ENCODE measurements around the gene PLXDC2.

The PLXDC2 gene

DNA sequence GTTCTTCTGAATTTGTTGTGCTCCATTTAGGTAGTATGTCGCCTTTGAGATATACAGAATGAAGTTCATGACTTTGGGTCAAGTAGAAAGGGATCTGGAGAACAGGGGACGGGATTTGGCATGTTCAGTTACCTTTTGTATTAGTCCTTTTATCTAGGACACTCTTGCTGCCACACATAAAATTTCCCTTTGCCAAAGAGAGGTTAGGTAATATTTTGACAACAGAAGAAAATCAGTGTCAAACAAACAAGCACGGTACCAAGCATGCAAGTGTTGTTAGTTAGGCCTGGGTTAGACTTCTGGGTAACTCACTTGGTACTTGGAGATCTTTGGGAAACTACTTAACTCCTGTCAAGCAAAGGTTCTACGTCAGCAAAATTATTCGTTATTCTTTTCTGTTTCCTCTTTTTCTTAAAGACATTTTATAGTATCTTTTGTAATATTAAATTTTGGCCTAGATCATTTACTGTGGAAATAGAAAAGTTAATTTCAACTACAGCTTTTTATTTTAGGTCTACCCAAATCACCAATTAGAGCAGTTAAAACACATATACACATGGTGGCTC lies 116.7 kb downstream of the PLXDC2 start:
- in situ Hi-C loops (cut with MboI; ENCODE audit: low sequenced_read_pairs), result no loop called here

GRCh38 chr10:19933772-19934171 lies 117.5 kb downstream of the PLXDC2 start:
- in situ Hi-C loops (cut with MboI; ENCODE audit: low sequenced_read_pairs), result no loop called here

GRCh38 chr10:19935176-19935575 lies 118.9 kb downstream of the PLXDC2 start:
- in situ Hi-C loops (cut with MboI; ENCODE audit: low sequenced_read_pairs), result no loop called here

DNA sequence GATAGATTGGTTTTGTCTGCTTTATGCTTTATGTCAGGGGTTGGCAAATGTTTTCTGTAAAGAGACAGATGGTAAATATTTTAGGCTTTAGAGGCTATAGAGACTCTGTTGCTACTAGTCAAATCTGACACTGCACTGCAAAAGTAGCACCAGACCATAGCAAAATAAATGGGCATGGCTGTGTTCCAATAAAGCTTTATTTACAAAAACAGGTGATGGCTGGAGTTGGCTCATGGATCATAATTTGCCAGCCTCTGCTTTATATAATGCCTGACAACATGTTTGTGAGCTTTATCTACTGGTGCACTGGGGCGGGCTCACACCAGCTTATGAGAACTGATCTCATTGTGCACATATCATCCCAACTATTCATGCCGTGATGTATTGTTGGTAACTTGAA lies 120.1 kb downstream of the PLXDC2 start:
- in situ Hi-C loops (cut with MboI; ENCODE audit: low sequenced_read_pairs), result no loop called here

GRCh38 chr10:19937989-19938388 lies 121.8 kb downstream of the PLXDC2 start:
- in situ Hi-C loops (cut with MboI; ENCODE audit: low sequenced_read_pairs), result no loop called here

DNA sequence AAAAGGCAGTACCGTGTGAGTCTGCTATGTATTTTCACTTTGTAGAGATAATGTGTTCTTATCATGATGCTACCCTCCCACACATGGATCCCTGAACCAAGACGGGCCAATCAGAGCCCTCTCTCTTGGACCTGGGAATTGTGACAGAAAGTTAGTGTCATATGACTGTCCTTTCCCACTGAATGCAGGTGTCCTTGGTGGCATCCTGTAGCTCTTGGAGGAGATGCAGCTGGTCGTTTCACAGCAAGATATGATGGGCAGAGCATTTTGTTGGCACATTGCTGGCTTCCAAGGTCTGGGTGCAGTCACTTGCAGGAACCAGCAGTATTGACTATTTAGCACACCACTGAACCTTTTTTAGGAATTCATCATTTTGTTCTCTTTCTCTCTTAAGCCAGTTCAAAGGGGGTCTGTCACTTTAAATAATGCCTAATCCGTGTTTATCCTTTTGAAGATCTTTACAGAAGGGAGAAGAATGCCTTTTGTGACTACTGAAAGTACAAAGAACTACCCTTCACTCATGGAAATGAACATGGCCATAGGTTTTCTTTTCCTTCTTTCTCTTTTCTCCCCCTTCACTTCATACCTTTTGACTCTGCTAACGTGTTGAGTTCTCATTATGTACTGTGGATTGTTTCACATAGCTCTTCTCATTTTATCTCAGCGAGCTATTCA lies 125.1 kb downstream of the PLXDC2 start:
- in situ Hi-C loops (cut with MboI; ENCODE audit: low sequenced_read_pairs), result no loop called here

DNA sequence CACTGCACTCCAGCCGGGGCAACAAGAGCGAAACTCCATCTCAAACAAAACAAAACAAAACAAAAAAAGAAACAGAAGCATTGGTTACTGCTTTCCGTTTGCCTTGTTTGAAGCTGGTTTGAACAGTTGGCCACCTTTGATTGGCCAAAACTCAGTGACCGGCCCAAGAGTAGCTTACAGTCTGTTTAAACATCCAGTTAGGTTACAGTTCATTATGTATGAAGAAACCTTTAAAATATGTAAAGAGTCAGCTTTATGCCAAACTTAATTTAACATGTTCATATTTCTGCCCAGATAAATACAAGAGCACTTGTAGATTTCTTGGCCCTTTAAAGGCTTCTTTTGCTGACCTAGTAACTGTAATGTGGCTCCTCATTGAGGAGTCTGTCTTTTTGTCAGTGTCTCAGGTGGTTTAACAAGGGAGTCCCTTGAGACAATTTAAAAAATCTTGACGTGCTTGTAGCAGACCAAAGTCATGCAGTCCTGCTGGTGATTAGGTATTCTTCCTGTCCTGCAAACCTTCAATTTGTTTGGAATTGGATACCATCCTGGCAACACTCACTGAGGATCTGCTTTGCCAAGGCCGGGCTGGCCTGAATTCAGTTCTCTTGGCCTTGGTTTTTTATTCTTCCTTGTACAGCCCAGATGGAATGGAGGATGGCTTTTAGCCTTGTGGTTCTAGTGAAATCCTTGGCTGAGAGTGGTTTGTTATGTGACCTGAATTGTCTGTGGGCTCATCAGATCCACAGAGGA lies 128.9 kb downstream of the PLXDC2 start:
- in situ Hi-C loops (cut with MboI; ENCODE audit: low sequenced_read_pairs), result no loop called here

DNA sequence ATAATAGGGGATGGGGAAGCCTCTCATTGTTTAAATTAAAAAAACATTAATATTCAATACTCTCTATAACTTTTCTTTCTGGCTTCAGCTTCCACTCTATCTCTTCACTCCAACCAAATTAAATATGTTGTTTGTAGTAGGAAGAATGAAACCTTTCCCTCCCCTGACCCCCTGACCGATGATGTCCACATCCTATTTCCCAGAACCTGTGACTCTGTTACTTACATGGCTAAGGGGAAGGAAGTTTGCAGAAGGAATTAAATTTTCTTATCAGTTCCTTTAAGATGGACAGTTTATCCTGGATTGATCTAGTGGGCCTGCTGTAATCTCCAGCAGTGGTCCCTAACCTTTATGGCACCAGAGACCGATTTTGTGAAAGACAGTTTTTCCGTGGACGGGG lies 130.0 kb downstream of the PLXDC2 start:
- in situ Hi-C loops (cut with MboI; ENCODE audit: low sequenced_read_pairs), result no loop called here

DNA sequence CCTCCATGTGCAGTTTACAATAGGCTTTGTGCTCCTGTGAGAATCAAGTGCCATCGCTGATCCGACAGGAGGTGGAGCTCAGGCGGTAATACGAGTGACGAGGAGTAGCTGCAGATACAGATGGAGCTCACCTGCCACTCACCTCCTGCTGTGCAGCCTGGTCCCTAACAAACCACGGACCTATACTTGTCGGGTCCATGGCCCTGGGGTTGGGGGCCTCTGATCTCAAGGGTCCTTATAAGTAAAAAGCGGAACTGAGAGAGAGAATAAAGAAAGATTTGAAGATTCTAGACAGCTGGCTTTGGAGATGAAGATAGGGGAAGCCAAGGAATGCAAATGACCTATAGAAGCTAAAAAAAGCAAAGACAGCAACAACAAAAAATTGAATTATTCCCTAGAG lies 130.6 kb downstream of the PLXDC2 start:
- in situ Hi-C loops (cut with MboI; ENCODE audit: low sequenced_read_pairs), result no loop called here

DNA sequence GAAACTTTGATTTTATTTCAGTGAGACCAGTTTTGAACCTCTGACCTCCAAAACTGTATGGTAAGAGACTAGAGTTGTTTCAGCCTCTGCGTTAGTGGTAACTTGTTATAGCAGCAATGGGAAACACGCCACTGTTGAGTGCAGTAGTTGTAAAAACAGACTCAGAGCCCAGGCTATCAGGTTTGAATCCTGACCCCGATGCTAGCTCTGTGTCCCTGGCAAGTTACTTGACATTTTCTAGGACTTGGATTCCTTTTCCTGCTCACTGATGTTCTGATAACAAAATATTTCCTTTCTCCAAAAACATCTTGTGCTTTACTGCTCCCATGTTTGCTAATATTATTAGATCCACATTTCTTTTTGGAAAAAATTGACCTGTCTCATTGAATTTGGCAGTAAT lies 131.0 kb downstream of the PLXDC2 start:
- in situ Hi-C loops (cut with MboI; ENCODE audit: low sequenced_read_pairs), result no loop called here

- in situ Hi-C loops (cut with MboI; ENCODE audit: low sequenced_read_pairs), result no loop called here
These were observed 131.4 kb downstream of the PLXDC2 start for GRCh38 chr10:19947656-19948055.

- in situ Hi-C loops (cut with MboI; ENCODE audit: low sequenced_read_pairs), result no loop called here
These were observed 136.2 kb downstream of the PLXDC2 start for GRCh38 chr10:19952224-19953010.

DNA sequence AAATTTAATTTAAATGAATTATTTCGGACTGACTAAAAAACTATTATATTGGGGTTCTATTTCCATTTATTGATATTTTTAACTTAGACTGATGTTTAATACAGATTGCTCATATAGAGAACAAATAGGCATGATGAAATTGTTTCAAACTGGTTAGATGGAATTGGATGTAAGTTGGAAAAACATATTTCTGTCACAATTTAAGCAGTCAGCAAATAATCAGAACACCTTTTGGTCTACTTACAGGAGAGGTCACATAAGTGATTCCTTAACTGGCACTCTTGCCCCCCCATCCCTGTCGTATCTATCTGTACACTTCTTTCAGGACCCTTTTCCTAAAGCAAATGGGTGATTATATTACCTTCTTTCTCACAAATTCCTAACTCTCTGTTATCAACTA lies 138.4 kb downstream of the PLXDC2 start:
- in situ Hi-C loops (cut with MboI; ENCODE audit: low sequenced_read_pairs), result no loop called here

DNA sequence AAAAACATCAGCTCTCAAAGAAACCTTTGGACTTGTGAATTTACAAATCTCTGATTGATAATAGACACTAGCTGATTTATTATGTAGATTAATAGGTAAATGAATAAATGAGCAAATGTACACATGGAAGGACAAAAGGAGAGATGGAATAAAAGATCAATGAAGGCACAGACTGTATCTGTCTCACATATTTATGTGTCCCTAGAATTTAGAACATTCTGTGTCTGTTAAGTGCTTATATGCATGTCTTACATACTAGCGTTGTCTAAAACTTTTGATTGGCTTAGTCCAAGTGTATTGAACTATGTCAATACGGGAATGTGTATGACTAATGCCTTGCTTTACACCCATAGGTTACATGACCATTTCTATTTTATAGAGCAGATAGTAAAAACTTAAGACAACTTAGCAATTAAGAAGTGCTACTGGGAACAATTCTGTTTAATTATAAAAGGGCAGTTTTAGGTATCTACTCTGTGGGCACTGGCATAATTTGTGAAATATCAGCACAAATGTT lies 140.3 kb downstream of the PLXDC2 start:
- in situ Hi-C loops (cut with MboI; ENCODE audit: low sequenced_read_pairs), result no loop called here

GRCh38 chr10:19958787-19959186 lies 142.6 kb downstream of the PLXDC2 start:
- in situ Hi-C loops (cut with MboI; ENCODE audit: low sequenced_read_pairs), result no loop called here

DNA sequence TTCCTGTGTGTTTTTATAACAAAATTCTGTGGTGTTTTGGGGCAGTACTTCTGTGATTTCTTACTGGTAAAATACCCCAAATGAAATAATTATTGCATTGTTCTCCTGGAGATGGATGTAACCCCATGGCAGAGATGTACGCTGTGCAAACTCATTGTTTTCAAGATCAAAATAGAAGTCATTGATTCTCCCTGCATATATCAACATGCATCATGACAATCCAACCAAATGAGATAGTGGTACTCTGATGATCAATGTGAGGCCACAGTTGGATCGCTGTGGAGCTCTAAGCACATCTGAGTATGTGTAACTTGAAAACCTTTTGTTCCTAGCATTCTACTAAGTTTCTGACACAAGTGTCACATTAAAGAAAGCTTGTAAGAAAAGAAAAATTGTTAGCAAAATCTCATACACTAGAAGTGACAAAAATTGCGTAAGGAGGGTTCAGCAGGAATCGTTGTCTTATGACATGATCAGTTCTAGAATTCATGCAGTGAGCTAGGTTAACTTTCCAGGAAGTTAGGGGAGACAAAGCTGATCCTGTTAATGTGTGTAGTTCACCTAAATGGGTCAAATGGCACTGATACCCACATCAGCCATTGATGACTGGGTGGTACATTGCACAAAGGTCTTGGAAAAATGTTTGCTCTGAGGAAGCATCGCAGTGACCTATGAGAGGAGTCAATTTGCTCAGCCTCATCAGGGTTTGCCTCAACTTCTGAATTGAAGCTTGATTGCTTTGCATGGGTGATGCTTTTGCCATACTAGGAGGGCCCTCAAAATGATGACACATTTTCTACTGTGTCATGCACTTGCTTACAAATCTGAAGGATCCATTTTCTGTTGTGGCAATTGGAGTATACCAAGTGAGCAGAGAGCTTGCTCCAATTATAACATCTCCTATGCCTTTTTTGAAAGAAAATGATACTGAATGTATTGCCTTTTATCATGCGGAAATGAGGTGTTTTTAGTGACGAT lies 145.1 kb downstream of the PLXDC2 start:
- in situ Hi-C loops (cut with MboI; ENCODE audit: low sequenced_read_pairs), result no loop called here

- in situ Hi-C loops (cut with MboI; ENCODE audit: low sequenced_read_pairs), result no loop called here
These were observed 148.4 kb downstream of the PLXDC2 start for GRCh38 chr10:19964625-19965024.

DNA sequence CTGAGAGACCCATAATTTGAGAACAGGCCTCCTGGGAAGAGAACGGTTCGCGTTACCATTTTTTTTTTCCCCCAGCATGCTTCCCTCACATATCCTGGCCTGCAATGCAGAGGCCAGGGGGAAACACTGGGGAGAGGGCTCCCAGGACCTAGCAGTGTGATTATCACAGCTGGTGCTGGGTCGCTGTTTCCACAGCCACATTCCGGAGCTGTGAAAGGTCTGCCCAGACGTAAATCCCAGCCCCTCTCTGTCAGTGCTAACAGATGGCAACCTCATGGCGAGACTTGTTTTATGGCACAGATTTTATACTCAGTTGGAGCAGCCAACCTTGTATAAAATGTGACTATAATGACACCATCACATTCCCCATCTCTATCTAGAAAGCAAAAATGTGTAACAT lies 150.5 kb downstream of the PLXDC2 start:
- in situ Hi-C loops (cut with MboI; ENCODE audit: low sequenced_read_pairs), result no loop called here

GRCh38 chr10:19967981-19968380 lies 151.7 kb downstream of the PLXDC2 start:
- in situ Hi-C loops (cut with MboI; ENCODE audit: low sequenced_read_pairs), result no loop called here

- in situ Hi-C loops (cut with MboI; ENCODE audit: low sequenced_read_pairs), result no loop called here
These were observed 152.5 kb downstream of the PLXDC2 start for GRCh38 chr10:19968745-19969144.
